Ishikawa (cell line): ENCODE data around the gene COL6A1.
A peak's percentile ranks its signal among the peaks of the same experiment; 100 is the strongest.

ENCODE experiments used
- CEBPB ChIP-seq: IDR thresholded peaks from 2 replicates; pipeline ENCODE4 v1.6.1; 2012
- CREB1 ChIP-seq: IDR thresholded peaks from 2 replicates; pipeline ENCODE4 v1.6.1; 2012; ENCODE audit warnings: low read depth
- EGR1 ChIP-seq: IDR thresholded peaks from 2 replicates; pipeline ENCODE4 v1.6.1; 2012
- EP300 ChIP-seq: IDR thresholded peaks from 2 replicates; pipeline ENCODE4 v1.6.1; 2012; ENCODE audit warnings: borderline replicate concordance
- FOXM1 ChIP-seq: IDR thresholded peaks from 2 replicates; pipeline ENCODE4 v1.6.1; 2012; ENCODE audit warnings: low read depth, borderline replicate concordance
- NFIC ChIP-seq: IDR thresholded peaks from 2 replicates; pipeline ENCODE4 v1.6.1; 2012
- RAD21 ChIP-seq: IDR thresholded peaks from 2 replicates; pipeline ENCODE4 v1.6.1; 2012; ENCODE audit warnings: low read depth
- TAF1 ChIP-seq: IDR thresholded peaks from 2 replicates; pipeline ENCODE4 v1.6.1; 2012; ENCODE audit warnings: low read depth, mild to moderate bottlenecking
- TCF12 ChIP-seq: IDR thresholded peaks from 2 replicates; pipeline ENCODE4 v1.6.1; 2012; ENCODE audit warnings: low read depth
- TEAD4 ChIP-seq: IDR thresholded peaks from 2 replicates; pipeline ENCODE4 v1.6.1; 2012
- YY1 ChIP-seq: IDR thresholded peaks from 2 replicates; pipeline ENCODE4 v1.6.1; 2012; ENCODE audit warnings: low read depth
- ZBTB7A ChIP-seq: IDR thresholded peaks from 2 replicates; pipeline ENCODE4 v1.6.1; 2012; ENCODE audit warnings: low read depth
- TF ChIP-seq, protein P1 (sequence below): IDR thresholded peaks from 2 replicates; pipeline ENCODE4 v1.6.1; 2012
- TF ChIP-seq, protein P2 (sequence below): IDR thresholded peaks from 2 replicates; pipeline ENCODE4 v1.6.1; 2012
- TF ChIP-seq, protein P3 (sequence below): IDR thresholded peaks from 2 replicates; pipeline ENCODE4 v1.6.1; 2012; ENCODE audit warnings: low read depth, mild to moderate bottlenecking

COL6A1 gene

DNA sequence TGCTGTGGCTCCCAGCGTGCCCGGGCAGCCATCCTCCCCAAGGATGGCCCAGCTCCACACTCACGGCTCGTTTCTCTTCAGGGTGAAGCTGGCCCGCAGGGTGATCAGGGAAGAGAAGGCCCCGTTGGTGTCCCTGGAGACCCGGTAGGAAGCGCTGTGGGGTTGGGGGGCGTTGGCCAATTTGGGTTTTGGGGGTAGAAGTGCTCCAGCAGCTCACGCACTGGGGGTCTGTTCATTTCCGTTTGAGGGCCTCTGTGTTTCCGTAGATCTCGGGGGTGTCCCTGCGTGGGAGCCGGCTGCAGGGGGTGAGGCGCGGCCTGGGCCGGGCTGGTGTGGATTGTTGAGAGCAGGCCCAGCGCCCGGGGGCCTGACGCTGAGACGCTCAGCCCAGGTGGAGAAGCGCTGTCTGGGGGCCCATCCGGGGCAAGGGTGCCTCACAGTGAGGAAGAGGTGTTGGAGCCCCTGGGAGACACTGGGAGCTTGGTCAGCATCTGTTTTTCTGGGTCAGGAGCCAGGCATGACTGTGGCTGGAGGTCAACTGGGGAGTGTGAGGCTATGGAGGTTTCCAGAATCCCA lies 12.6 kb downstream of the COL6A1 start:
- TF ChIP-seq TEAD4: no peak
- TF ChIP-seq YY1: no peak
- TF ChIP-seq, protein P1, sequence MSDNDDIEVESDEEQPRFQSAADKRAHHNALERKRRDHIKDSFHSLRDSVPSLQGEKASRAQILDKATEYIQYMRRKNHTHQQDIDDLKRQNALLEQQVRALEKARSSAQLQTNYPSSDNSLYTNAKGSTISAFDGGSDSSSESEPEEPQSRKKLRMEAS: no peak
- no peak for TF ChIP-seq EP300
- TF ChIP-seq FOXM1: no peak
- TF ChIP-seq EGR1: no peak
- no peak for TF ChIP-seq TCF12
- no peak for TF ChIP-seq CREB1
- no peak for TF ChIP-seq CEBPB
- TF ChIP-seq, protein P2, sequence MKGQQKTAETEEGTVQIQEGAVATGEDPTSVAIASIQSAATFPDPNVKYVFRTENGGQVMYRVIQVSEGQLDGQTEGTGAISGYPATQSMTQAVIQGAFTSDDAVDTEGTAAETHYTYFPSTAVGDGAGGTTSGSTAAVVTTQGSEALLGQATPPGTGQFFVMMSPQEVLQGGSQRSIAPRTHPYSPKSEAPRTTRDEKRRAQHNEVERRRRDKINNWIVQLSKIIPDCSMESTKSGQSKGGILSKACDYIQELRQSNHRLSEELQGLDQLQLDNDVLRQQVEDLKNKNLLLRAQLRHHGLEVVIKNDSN: no peak
- TF ChIP-seq, protein P3, sequence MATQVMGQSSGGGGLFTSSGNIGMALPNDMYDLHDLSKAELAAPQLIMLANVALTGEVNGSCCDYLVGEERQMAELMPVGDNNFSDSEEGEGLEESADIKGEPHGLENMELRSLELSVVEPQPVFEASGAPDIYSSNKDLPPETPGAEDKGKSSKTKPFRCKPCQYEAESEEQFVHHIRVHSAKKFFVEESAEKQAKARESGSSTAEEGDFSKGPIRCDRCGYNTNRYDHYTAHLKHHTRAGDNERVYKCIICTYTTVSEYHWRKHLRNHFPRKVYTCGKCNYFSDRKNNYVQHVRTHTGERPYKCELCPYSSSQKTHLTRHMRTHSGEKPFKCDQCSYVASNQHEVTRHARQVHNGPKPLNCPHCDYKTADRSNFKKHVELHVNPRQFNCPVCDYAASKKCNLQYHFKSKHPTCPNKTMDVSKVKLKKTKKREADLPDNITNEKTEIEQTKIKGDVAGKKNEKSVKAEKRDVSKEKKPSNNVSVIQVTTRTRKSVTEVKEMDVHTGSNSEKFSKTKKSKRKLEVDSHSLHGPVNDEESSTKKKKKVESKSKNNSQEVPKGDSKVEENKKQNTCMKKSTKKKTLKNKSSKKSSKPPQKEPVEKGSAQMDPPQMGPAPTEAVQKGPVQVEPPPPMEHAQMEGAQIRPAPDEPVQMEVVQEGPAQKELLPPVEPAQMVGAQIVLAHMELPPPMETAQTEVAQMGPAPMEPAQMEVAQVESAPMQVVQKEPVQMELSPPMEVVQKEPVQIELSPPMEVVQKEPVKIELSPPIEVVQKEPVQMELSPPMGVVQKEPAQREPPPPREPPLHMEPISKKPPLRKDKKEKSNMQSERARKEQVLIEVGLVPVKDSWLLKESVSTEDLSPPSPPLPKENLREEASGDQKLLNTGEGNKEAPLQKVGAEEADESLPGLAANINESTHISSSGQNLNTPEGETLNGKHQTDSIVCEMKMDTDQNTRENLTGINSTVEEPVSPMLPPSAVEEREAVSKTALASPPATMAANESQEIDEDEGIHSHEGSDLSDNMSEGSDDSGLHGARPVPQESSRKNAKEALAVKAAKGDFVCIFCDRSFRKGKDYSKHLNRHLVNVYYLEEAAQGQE: no peak
- TF ChIP-seq RAD21: no peak
- TF ChIP-seq NFIC: no peak
- TF ChIP-seq ZBTB7A: no peak
- TF ChIP-seq TAF1: no peak

DNA sequence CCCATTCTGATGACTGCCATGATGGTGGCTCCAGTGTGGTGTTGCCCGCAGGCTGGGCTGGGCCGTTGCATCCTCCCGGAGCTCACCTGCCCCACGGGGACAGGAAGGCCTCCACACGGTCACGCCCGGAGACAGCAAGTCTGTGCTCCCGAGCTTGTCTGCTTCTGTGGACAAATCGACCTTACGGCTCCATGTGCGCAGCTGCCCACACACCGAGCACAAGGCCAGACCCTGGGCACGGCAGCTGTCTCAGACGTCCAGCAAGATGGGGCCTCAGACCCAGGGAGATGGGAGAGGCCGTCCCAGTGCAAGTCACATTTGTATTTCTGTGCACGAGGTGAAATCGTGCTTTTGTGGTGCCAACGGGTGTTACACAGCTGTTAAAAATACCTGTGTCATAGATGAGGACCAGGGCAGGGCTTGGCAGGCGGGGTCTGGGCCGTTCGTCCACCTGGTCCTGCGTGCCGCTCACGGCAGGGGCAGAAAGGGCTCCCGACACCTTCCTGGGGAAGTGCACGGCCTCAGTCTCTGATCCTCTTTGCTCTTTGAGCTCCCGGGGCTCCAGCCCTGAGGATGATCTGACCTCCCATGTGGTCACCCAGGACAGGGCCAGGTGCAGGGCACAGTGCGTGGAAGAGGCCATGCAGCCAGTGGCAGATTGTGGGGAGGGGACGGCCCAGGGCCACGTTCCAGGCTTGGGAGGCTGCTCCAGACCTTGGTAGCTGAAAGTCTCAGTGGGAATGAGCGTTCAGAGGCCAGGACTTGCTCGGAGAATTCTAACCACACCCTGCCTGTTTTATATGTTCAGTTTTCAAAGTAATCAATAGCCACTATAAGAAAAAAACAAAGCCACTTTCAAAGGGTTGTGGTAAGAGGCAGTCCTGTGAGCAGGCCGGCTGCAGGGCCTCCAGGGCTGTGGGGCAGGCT lies 13.5 kb downstream of the COL6A1 start:
- TF ChIP-seq EP300: no peak
- TF ChIP-seq, protein P1: no peak
- TF ChIP-seq, protein P3: no peak
- no peak for TF ChIP-seq RAD21
- TF ChIP-seq, protein P2: no peak
- no peak for TF ChIP-seq TAF1

DNA sequence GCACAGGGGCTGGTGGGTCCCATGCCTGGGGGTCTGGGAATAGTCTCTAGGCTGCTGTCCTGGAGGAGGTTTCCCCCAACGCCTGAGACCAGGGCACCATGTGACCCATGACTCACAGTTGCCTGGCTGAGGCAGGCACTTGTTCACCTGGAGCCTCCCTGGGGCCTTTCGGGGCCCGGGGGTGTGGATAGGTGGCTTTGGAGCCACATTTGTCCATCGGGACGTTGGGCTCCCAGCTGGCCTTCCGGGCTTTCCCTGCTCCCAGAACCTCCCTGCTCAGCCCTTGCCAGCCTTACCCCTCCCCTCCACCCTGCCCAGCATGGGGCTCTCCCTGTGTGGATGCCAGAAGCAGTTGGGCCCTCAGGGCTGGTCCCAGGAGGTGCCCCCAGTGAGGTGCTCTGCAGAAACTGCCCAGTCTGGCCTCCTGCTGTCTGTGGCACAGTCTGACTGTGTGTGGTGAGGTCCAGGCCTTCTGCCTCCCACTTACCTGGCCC lies 14.2 kb downstream of the COL6A1 start:
- no peak for TF ChIP-seq NFIC
- TF ChIP-seq RAD21: no peak
- no peak for TF ChIP-seq CREB1
- TF ChIP-seq FOXM1: no peak
- TF ChIP-seq, protein P1: no peak
- TF ChIP-seq, protein P2: peak; percentile 88
- no peak for TF ChIP-seq TEAD4
- no peak for TF ChIP-seq TCF12

DNA sequence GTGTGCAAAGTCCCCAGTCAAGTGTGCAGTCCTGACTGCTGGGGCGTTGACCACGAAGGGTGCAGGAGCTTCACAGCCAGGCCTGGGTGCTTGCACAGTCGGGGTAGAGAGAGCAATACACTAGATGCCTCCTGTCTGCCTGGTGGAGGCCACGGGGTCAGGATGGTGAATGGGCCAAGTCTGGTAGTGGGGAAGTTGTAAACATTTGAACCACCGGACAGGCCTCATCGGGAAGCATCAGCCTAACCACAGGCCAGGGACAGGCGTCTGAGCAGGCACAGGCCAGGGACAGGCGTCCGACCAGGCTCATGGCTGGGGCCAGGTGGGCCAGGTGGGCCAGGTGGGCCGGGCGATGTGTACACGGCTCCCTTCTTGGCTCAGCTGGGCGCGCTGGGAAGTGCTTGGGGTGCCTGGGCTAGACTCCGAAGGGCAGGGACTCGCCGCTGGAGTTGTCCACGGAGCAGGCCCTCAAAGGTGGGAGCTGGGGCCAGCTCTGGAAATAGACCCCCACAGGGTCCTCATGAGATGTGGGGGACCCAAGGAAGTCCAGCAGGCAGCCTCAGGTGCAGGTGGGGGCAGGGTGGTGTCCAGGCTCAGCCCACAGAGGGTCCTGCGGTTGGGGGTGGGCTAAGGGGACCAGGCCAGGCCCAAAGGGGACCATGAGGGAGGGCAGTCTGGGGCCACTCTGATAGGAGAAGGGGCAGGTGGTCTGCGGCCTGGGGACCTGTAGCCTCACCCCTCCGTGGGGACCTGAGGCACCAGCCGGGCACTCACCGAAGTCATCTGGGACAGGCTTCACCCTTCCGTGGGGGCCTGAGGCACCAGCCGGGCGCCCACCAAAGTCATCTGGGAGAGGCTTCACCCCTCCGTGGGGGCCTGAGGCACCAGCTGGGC lies 15.0 kb downstream of the COL6A1 start:
- TF ChIP-seq ZBTB7A (peak; percentile 18; the same call in 1 of the 2 replicates), EGR1 (no peak)

DNA sequence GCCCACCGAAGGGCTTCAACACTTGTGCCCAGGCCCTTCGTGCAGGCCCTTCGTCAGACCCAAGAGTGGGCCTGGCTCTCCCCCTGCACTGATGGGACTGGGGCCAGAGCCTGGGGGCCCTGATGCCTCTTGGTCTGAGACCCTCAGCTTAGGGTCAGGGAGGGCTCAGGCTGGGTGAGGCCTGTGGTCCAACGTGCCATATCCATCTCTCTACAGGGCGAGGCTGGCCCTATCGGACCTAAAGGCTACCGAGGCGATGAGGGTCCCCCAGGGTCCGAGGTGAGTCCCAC lies 15.6 kb downstream of the COL6A1 start:
- TF ChIP-seq, protein P3: no peak
- no peak for TF ChIP-seq FOXM1
- no peak for TF ChIP-seq TEAD4
- no peak for TF ChIP-seq ZBTB7A
- TF ChIP-seq EP300: no peak
- TF ChIP-seq RAD21: no peak
- TF ChIP-seq, protein P2: no peak
- TF ChIP-seq EGR1: no peak
- no peak for TF ChIP-seq CEBPB
- TF ChIP-seq TCF12: no peak
- TF ChIP-seq CREB1: no peak
